ENCODE results near the gene ELFN2. TPM values are rescaled to one million over a fixed set of nuclear protein-coding genes. Genes with fewer than 3 reads are reported as not detected.

ELFN2 gene
- total RNA-seq, 4 donors from 2014 or later, result 0.30 to 0.76 TPM; not detected in 2

DNA sequence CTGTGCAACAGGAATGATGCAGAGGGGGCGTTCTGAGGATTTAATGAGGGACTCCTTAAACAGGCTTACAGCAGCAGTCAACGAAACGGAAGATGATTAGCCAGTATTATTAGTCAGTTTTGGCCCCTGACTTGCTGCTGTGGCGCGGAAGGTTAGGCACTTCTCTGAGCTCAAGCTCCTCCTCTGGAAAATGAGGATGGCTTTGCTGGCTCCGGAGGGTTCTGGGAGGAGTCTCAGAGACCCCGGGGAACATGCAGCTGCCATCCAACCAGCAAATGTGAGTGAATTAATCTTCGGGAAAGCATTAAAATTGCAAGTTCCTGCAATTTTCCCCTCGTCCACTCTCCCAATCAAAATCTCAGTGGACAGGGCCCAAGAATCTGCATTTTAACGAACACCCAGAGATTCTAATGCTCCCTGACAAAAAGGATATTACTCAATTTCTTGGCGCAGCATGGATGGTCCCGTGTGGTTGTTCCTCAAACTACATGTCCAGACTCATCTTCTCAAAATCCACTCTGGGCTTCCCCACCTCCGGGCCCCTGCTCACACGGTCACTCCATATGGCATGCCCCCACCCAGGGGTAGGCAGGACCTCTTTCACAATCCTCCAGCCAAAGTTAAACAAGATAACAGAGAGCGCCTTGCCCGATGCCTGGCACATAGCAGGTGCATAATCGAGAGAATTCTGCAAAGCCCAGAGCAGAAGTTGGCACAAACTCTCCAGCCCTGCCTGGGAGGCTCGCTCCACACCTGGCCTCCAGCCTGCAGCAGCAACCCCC, 6.4 kb downstream of the ELFN2 start:
- no peak for TF ChIP-seq POLR2A (IDR thresholded peaks at IDR 0.05)
- TF ChIP-seq, protein P1, sequence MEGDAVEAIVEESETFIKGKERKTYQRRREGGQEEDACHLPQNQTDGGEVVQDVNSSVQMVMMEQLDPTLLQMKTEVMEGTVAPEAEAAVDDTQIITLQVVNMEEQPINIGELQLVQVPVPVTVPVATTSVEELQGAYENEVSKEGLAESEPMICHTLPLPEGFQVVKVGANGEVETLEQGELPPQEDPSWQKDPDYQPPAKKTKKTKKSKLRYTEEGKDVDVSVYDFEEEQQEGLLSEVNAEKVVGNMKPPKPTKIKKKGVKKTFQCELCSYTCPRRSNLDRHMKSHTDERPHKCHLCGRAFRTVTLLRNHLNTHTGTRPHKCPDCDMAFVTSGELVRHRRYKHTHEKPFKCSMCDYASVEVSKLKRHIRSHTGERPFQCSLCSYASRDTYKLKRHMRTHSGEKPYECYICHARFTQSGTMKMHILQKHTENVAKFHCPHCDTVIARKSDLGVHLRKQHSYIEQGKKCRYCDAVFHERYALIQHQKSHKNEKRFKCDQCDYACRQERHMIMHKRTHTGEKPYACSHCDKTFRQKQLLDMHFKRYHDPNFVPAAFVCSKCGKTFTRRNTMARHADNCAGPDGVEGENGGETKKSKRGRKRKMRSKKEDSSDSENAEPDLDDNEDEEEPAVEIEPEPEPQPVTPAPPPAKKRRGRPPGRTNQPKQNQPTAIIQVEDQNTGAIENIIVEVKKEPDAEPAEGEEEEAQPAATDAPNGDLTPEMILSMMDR (IDR thresholded peaks at IDR 0.05), result no peak
- Histone ChIP-seq H3K27ac (no peak overlapping the region), H3K4me3 (no peak overlapping the region), H3K36me3 (no peaks in the 10 kb centered on the region), H3K9me3 (no peaks in the 10 kb centered on the region), H3K27me3 (peaks cover 0 to 2% of the 10 kb centered on the region in 2 donors), H3K4me1 (peaks cover 0 to 5% of the 10 kb centered on the region in 2 donors)
- DNase-seq, result no peak
- intact Hi-C loops (cut with DNase I; ENCODE audit: low total_unique reads), result no loop called here

DNA sequence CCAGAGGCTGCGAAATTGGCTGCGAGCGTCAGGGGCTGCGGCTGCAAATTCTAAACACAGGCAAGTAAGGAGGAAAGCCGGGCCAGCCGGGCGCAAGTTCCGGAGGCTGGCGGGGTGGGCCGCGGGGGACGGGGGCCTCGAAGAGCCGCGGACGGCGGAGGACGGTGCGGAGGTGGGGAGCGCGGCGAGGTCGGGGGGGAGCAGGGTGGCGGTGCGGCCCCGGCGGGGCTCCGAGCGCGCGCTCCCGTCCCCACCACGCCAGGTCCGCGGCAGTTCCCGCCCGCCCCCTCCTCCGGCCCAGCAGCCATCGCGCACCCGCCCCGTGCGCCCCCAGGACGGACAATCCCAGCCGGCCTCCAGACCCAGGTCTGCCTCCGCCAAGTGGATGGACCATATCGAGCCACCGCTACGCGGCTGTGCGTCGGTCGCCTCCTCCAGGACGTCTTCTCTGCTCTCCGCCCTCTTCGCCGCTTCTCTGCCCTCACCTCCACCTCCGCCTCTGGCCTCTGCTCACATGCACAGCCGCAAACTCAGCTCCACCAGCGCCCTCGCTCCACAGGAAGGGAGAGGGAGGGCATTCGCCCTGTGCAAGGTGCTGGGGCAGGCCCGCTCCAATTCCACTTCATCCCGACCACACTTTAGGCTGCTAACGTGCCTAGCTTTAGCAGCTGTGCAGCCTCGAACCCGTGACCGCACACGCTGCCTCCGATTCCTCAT, 7.2 kb downstream of the ELFN2 start:
- Histone ChIP-seq H3K27ac (no peak overlapping the region), H3K4me1 (peaks cover 0 to 5% of the 10 kb centered on the region in 2 donors), H3K36me3 (no peaks in the 10 kb centered on the region), H3K27me3 (peaks cover 0 to 2% of the 10 kb centered on the region in 2 donors), H3K4me3 (no peak overlapping the region), H3K9me3 (no peaks in the 10 kb centered on the region)
- DNase-seq, result no peak
- intact Hi-C loops (cut with DNase I; ENCODE audit: low total_unique reads), result no loop called here
- TF ChIP-seq, protein P1 (IDR thresholded peaks at IDR 0.05), result no peak
- TF ChIP-seq POLR2A (IDR thresholded peaks at IDR 0.05), result no peak

DNA sequence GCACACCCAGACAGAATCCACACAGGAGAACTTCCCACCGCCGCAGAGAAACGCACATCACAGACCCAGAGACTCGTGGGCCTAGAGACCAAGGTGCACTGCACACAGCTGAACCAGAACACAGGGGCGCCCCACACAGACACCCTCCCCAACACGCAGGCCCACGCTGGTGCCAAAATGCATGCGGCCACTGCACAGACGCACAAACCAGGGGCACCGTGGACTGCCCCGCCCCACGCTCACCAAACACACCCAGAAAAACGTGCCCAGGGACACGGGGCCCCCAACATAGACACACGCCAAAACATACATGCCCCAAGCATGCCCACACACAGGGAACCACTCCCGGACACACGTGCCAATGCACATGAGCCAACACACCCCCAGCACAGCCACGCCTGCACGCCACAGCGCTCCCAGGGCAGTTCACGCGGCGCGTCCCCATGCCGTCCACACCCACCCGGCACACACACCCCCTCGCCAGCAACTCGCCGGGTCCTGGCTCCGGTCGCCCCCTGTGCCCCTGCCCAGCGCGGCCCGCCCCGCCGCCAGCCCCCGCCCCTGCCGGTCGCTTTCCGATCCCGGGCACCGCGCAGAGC, 7.8 kb downstream of the ELFN2 start:
- H3K27me3 ChIP-seq, result peaks cover 0 to 2% of the 10 kb centered on the region in 2 donors
- DNase-seq, result no peak
- H3K9me3 ChIP-seq, result no peaks in the 10 kb centered on the region
- H3K36me3 ChIP-seq, result no peaks in the 10 kb centered on the region
- peaks cover 0 to 5% of the 10 kb centered on the region in 2 donors for H3K4me1 ChIP-seq
- TF ChIP-seq POLR2A (IDR thresholded peaks at IDR 0.05), result no peak
- TF ChIP-seq, protein P1 (IDR thresholded peaks at IDR 0.05), result no peak
- H3K4me3 ChIP-seq, result no peak overlapping the region
- intact Hi-C loops (cut with DNase I; ENCODE audit: low total_unique reads), result no loop called here
- no peak overlapping the region for H3K27ac ChIP-seq

DNA sequence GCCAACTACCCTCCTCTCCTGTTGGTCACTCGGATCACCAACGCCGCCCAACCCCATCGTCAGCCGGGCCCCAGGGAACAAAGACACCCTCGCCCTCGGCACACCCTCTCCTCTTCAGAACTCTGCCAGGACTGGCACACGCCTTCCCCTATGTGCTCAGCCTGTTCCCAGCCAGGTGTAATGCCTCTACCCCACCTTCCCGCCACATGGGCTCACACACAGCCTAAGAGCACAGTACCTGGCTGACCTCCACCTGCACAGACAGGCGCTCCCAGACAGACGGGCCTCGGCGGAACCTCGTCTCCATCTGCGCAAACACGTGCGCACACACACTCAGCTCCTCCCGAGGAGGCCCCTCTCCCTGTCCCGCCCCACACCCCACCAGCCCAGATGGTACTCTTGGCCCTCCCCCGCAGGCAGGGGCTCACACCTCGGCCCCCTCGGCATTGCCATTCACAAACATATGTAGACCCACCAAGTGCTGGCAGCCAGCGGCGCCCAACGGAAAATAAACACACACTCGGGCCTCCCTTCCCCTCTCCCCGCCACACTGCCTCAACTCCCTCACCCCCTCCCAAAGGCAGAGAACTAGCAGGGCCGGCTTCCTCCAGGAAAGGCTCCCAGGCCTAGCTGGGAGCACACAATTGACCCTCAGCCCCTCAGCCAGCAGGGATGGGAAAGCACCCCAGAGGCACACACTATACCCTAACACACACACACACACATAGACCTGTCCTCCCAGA, 8.5 kb downstream of the ELFN2 start:
- Histone ChIP-seq H3K27ac (no peak overlapping the region), H3K9me3 (no peaks in the 10 kb centered on the region), H3K27me3 (peaks cover 0 to 2% of the 10 kb centered on the region in 2 donors), H3K36me3 (no peaks in the 10 kb centered on the region), H3K4me1 (peaks cover 0 to 5% of the 10 kb centered on the region in 2 donors), H3K4me3 (no peak overlapping the region)
- TF ChIP-seq POLR2A (IDR thresholded peaks at IDR 0.05), result no peak
- TF ChIP-seq, protein P1 (IDR thresholded peaks at IDR 0.05), result no peak
- no peak for DNase-seq
- intact Hi-C loops (cut with DNase I; ENCODE audit: low total_unique reads), result no loop called here
